GM12864 (cell line): ENCODE measurements around the gene CDH13.

Experiments
- DNase-seq: peaks from one replicate; pipeline ENCODE4 v3.0.0-alpha.2; 2011; ENCODE audit warnings: low read depth
- H3K4me3 ChIP-seq: 2 replicates; pipeline ENCODE4 v1.5.1; 2011; ENCODE audit warnings: mild to moderate bottlenecking, low read depth, low read length, control low read depth
- CTCF ChIP-seq: IDR thresholded peaks from 2 replicates; pipeline ENCODE4 v1.5.1; 2011; ENCODE audit warnings: low read depth, mild to moderate bottlenecking, moderate library complexity, low read length, control low read depth, inconsistent platforms; ENCODE audit errors: missing control alignments

CDH13 gene

GRCh38 chr16:83059237-83059636 lies 432.5 kb downstream of the CDH13 start:
- TF ChIP-seq CTCF, result no peak
- no peak overlapping the region for H3K4me3 ChIP-seq
- no peak for DNase-seq

- no peak for DNase-seq
- no peak overlapping the region for H3K4me3 ChIP-seq
- no peak for TF ChIP-seq CTCF
Measured at GRCh38 chr16:83066011-83066410, 439.2 kb downstream of the CDH13 start.

- no peak overlapping the region for H3K4me3 ChIP-seq
- no peak for DNase-seq
- no peak for TF ChIP-seq CTCF
Measured at GRCh38 chr16:83066881-83067280, 440.1 kb downstream of the CDH13 start.

GRCh38 chr16:83068686-83069085 lies 441.9 kb downstream of the CDH13 start:
- no peak overlapping the region for H3K4me3 ChIP-seq
- no peak for DNase-seq
- no peak for TF ChIP-seq CTCF

GRCh38 chr16:83070416-83071209 lies 443.8 kb downstream of the CDH13 start:
- H3K4me3 ChIP-seq, result no peak overlapping the region
- no peak for DNase-seq
- TF ChIP-seq CTCF, result no peak

- no peak overlapping the region for H3K4me3 ChIP-seq
- no peak for DNase-seq
- no peak for TF ChIP-seq CTCF
Measured at GRCh38 chr16:83075956-83076355, 449.2 kb downstream of the CDH13 start.

GRCh38 chr16:83083361-83083760 lies 456.6 kb downstream of the CDH13 start:
- no peak for TF ChIP-seq CTCF
- no peak overlapping the region for H3K4me3 ChIP-seq
- no peak for DNase-seq
